HG03103 (cell line): ENCODE results near the gene IGFN1.

Experiments
- ATAC-seq: cut with Tn5 transposase; IDR thresholded peaks from one replicate; pipeline ENCODE4 v1.9.1; 2021; ENCODE audit warnings: low read depth; ENCODE audit not compliant: unreplicated experiment

The IGFN1 gene

DNA sequence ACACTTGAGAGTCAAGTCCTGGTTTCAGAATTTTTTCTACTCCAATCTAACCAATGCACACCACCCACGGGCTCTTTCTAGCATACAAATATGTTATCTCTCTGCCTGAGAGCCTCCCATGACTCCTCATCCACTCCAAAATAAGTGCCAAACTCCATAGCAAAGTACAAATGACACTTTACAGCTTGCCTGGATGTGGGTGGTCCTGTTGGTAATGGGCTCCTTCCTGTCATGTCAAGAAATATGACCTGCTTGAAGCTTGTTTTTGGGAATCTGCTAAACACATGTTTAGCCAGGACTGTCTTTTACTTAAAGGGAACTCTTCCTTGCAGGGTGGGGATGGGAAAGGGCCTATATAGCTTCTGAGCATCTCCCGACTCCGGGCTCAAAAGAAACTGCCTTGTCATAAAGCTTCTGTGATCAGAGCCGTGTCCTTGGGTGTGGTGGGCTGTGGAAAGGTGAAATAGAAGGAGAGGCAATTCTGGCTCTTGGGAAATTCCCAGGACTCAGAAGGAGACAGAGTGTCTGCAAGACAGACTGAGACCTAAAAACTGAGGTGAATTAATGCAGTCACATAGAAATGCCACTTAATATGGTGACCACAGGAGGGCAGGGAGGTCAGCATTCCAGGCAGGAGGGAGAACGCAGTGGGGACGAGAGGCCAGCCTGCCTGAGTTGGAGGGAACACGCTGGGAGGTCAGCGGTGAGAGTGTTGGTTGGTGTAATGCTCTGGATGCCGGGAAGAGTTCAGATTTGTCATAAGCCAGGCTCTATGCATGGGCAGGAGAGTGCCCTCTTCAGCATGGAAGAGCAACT, 6.1 kb upstream of the IGFN1 start:
- ATAC-seq, result no peak

DNA sequence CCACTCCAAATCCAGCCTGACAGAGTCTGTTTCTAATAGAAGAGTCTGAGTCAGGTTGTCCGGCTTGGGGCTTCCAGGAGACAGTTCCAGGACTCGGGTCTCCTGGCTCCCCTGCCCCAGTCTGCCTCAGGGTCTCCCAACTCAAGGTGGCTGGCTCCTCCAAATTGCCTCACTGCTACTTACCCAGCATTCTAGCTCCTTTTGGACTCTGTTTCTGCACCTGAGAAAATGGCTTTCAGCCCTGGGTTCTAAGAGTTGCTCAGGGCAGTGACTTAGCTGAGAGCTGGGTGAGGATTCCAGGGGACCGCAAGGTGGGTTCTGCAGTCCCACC, 5.5 kb upstream of the IGFN1 start:
- no peak for ATAC-seq

DNA sequence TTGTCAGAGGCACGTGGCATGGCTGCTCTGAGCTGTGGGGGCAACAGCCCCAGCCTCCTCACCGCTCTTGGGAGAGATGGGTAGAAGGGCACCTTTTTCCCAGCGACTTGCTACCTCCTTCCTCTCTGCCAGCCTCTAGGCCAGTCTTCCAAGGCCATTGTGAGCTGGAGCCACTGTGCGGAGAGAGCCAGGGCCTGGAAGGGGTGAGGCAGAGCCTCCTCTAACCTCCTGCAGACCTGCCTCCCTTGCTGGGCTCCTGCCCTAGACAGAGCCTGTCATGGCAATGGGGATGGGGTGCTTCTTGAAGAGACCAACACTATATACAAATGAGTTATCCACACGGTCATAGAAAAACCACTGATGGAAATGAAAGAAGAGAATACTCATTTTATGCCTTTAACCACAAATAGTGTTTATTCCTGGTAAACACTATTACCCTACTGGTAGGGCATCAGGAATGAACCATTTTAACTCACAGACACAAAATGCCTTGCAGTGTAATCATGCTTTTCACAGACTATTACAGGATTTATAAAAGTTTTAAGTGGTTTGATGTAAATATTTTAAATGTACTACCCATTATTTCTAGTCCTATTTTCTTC, 5.0 kb upstream of the IGFN1 start:
- ATAC-seq, result no peak

DNA sequence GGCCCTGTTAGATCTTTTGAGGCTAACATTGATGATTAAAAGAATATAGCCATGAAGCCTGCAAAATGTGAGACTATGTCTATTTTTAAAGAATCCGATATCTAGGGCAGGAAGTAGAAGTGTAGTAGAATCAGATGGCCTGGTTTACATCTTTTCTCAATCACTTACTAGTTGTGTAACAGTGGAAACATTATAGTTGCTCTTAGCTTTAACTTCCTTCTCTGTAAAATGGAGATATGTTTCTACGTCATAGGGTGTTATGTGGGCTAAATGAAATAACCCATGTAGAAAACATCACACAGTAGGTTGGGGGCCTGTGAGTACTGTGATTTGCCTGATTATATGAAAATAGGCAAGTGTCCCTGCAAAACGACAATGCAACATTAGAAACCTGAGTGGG, 4.4 kb upstream of the IGFN1 start:
- no peak for ATAC-seq

DNA sequence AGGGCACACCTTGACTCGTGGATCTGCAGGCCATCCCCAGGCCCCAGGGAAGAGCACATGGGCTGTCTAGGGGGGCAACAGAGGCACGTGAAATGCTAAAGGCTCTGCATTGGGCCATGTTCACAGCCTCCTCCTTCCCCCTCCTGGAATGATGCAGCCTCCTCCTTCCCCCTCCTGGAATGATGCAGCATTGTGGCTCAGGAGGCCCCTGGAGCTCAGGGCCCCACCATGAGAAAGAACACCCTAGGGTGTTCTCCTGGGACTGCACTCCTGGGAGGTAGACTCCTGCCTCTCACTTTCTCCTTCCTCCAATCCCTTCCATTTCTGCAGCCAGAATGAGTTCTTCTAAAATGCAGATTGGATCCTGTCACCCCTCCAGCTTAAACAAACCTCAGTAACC, 1.5 kb upstream of the IGFN1 start:
- ATAC-seq, result no peak

DNA sequence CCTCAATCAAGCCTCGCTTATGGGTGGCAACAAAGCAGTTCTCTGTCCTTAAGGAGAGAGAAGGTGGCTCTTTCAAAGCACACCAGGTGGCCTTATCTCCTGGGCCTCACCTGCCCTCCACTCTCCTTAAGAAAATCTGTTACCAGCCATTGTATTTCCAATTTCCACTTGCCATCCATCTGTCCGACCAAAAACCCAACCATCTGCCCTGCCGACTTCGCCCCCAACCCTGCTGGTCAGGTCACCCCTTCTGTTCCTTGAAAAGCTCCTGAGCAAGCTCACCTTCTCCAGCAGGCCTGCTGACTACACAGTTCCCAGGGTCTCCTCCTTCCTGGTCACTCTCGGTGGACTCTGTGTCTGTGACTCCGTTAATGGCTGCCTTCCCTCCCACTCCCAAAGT, 619 bp upstream of the IGFN1 start:
- ATAC-seq, result no peak

DNA sequence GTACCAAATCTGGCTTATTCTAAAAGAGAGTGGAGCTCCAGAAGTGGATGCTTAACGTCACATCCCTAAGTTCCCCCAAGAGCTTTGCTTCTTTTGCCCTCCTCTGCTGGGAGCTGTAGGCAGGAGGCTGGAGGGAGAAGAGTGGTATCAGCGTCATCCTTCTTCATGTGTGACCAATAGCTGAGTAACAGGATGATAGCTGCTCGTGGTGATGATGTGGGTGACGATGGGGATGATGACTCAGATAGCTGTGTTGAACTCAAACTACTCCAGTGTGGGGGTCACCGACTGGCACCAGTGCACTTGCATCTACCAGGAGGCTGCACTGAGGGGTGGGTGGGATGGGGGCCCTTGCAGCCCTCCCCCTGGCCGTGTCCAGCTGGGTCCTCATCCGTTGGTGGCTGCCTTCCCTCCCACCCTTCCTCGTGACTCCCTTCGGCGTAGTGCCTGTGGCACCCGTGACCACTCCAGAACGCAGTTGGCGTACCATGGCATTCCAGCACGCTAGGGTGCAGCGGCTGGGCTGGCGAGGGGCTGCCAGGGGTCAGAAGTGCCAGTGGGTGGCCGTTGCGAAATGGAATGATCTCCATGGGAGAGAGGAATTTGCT, 1.1 kb downstream of the IGFN1 start:
- ATAC-seq, result no peak

DNA sequence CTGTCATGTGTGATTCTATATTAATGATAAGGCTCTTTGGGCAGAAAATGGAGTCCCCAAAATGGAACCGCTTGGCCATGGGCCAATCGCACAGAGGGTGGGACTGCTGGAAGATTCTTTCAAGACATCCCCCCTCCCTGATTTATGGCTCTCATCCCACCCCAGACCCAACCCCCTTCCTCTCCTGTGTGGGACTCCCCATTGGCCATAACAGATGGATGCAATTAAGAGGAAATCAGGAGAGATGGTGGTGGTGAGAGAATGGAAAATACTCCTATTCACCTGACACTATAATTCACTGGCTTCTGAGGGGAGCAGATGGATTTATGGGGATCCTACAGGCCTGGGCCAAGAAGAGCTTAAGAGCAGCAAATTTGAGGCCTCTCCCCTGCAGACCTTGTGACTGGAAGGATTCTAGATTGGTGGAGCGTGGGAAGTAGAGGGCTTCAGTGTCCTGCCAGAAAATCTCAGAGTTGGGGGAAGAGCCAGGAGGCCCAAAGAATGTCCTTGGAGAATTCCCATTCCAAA, 1.7 kb downstream of the IGFN1 start:
- ATAC-seq, result no peak

DNA sequence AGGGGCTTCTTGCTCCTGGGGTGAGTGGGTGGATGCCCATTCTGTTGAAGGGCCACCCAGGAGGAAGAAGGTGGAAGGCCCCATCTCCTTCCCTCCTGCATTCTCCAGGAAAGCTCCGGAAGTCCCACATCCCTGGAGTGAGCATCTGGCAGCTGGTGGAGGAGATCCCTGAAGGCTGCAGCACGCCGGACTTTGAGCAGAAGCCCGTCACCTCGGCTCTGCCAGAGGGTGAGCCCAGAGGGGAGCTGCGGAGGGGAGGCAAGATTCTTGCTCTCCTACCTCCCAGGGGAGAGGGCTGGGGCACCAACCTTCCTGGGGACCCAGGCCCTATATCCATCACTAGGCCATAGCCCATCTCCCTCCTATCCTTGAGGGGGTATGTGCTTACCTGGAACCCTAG, 3.4 kb downstream of the IGFN1 start:
- no peak for ATAC-seq

DNA sequence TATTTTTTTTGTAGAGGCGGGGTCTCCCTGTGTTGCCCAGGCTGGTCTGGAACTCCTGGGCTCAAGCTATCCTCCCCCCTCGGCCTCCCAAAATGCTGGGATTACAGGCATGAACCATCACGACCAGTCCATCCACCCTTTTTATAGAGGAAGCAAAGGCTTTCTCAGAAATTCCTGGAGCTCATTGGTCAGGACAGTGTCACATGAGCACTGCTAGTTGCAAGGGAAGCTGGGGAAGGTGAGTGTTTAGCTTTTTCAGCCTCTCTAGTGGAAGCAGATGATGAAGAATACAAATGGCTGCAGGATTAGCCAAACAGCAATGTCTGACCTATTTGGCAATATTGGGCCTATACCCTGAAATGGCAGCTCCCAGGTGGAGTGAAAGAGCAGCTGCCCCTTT, 8.0 kb downstream of the IGFN1 start:
- no peak for ATAC-seq

DNA sequence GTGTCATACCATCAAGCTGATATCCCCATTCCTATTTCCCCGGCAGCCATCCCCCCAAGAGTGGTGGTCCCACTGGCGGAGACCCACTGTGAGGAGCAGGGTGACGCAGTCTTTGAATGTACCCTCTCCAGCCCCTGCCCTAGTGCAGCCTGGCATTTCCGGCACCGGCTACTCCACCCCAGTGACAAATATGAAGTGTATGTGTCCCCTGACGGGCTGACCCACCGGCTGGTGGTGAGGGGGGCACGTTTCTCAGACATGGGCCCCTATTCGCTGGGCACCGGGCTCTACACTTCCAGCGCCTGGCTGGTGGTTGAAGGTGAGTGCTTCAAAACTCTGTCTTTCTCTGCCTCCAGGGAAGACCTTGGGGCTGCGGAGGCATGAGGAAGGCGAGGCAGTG, 14.4 kb downstream of the IGFN1 start:
- ATAC-seq, result no peak

DNA sequence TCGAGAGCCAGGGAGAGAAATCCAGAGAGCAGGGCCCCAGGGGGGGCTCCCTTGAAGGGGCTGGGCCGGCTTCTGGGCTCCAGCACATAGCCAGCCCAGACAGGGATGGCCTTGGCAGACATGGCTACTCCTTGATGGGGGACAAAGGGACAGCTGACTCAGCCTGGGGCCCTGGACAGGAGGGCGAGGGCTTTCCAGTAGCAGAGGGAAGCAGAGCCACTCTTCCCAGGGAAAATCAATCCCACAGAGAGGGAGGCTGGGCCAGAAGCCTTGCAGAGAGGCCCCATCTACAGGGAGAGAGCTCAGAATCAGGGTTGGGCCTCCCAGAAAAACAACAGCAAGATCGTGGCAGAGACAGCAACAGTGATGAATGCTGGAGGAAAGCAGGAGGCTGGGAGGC, 15.6 kb downstream of the IGFN1 start:
- no peak for ATAC-seq

DNA sequence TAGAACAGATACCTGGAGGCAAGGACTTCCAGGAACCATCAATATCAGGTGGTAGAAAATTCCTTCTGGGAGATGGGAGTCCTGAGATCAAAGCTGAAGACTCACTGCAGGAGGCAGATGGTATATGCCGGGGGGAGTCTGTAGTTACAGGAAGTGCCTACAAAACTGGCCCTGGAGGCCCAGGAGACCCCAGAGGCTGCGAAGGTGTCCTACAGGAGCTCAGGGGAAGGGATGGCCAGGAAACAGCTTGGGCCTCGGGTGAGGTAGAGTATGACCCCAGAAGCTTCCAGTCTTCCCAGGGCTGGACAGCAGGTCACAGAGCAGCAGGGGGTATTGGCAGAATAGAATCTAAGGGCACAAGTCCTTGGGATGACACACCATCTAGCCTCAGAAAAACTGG, 16.4 kb downstream of the IGFN1 start:
- no peak for ATAC-seq

DNA sequence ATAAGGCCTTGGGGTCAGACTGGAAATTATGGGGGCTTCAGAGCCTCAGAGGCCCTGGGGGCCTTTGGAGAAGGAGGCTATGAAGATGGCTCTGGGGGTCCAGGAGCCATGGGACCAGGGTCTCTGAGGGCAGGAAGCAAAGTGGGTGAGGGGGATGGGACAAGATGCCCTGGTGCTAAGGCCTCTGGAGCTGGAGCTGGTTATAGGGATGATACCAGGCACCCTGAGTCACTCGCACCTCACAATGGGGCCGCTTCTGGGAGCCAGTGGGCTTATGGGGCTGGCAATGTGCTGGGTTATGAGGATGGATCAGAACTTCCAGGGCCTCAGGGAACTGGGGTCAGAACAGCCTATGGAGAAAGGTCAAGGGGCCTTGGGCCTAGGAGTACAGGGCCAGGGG, 17.6 kb downstream of the IGFN1 start:
- no peak for ATAC-seq

DNA sequence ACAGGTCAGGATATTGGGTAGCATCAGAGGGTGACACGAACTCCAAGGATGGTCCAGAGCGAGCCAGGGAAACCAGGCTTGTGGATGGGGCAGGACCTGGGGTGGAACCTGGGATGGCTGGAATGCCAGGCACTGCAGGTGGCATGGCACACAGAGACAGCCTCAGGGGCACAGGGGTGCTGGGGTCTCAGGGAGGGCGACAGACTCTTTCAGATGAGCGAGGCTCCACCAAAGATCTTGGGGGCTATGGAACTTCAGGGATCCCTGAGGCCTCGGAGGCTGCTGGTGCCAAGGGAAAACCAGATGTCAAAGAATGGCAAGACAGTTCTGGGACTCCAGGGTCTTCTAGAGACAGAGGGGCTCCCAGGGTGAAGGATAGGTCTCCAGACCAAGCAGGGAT, 21.4 kb downstream of the IGFN1 start:
- ATAC-seq, result no peak

DNA sequence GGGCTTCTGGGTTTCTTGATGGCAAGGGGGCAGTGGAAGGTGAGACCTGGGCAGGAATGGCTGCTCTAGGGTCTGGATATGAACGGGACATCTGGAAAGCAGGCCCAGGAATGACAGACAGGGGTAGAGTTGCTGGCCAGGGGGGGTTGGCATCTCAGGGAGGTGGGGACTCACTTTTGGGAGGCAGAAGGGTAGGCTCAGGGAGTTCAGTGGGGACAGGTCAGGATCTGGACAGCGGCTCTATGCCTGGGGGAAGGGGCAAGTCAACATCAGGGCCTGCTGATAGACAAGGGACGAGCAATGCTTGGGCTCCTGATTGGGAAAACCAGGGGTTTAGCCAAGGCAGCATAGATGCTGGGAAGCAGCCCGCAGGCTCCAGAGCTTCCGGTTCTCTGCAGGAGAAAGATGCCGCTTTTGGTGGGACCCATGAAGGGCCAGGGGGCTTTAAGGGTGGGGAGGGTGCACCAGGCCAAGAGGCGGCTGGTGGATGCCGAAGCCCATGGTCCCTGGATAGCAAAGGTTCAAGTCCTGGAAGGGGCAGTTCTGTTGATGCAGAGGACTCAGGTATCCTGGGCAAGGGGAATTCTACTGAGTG, 21.9 kb downstream of the IGFN1 start:
- no peak for ATAC-seq

DNA sequence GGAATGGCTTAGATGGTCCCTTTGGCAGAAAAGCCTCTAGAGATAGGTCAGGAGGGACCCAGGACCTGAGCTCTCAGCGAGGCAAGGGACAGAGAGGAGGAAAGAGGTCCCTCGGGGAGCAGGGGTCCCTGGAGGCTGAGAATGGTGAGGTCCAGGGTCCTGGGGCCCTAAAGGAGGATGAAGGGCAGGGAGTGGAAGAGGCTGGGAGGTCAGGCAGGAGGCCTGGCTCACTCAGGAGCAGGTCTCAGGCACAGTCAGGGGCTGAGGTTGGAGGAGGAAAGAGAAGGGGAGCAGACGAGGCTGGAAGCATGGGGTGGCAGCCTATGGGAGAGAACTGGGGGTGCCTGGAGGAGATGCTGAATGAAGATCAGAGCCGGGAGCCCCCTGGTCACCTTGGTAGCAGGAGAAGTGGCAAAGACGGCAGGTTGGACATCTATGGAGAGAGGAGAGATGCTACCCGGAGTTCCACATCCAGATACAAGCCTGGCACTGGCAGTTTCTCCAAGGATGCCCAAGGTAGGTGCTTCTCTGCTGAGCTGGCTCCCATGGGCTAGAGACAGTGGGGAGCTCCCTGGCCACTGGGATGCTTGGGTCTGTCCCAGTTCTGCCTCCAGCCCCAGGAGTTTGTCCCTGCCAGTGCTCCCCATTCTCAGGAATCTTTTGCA, 22.6 kb downstream of the IGFN1 start:
- ATAC-seq, result no peak

DNA sequence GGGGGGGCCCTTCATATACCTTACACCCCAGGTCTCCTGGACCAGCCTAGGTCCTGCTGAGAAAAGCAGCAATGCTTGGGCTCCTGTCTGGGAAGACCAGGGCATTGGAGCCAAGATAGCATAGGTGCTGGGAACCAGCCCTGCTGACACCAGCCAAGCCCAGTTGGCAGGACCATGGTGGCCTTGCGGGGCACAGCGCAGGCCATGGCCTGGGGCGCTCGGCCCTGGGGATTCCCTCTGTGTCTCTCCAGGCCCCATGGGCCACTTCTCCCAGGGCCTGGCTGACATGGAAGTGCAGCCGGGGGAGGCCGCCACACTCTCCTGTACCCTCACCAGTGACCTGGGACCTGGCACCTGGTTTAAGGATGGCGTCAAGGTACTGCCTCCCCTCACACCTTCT, 23.3 kb downstream of the IGFN1 start:
- ATAC-seq, result no peak

DNA sequence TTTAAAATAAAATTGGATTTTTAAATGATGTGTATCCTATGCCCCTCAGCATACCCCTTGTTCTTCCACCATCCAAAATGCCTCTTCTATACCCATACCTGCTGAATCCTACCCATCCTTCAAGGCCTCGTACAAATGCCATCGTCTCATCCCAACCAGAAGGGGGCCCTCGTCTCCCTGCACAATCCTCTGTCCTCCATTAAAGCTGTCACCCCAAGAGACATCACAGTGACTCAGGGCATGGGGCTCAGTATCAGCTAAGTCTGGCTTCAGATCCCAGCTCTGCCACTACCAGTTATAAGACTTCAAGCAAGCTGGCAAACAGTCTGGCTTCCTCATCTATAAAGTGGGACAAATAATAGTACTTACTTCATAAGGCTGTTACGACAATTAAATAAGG, 23.8 kb downstream of the IGFN1 start:
- no peak for ATAC-seq

DNA sequence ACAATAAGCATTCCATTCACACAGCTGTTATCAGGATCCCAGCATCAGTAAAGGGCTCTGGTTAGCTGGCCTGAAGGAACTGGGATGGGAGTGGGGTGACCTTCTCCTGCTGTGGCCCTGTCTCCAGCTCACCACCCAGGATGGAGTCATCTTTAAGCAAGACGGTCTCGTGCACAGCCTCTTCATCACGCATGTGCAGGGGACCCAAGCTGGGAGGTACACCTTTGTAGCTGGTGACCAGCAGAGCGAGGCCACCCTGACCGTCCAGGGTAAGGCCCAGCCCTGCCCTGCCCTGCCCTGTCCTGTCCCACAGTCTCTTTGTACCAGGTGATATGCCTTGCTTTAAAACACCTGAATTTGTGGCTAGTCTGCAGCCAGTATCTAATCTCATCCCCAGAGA, 24.3 kb downstream of the IGFN1 start:
- no peak for ATAC-seq
